H9 (cell line): Measurements from ENCODE around the gene KRTAP5-6. TPM values are rescaled to one million over a fixed set of nuclear protein-coding genes. Genes with fewer than 3 reads are reported as not detected.

Source experiments
- DNase-seq: peaks from one replicate; pipeline ENCODE4 v3.0.0-alpha.2; 2017
- H2AFZ ChIP-seq: one replicate; pipeline ENCODE4 v1.6.1; 2013; ENCODE audit warnings: mild to moderate bottlenecking, low read length, control low read depth, moderate library complexity
- H2AK5ac ChIP-seq: 2 replicates; pipeline ENCODE4 v1.6.1; 2013; ENCODE audit warnings: low read length, control low read depth, mixed read lengths; ENCODE audit not compliant: insufficient read length
- H2BK120ac ChIP-seq: one replicate; pipeline ENCODE4 v1.6.1; 2013; ENCODE audit warnings: low read depth, mild to moderate bottlenecking, low read length, control low read depth, inconsistent platforms; ENCODE audit not compliant: poor library complexity, severe bottlenecking
- H2BK12ac ChIP-seq: 2 replicates; pipeline ENCODE4 v1.6.1; 2013; ENCODE audit warnings: low read length, control low read depth, mixed read lengths, low read depth; ENCODE audit not compliant: insufficient read length
- H2BK15ac ChIP-seq: 2 replicates; pipeline ENCODE4 v1.6.1; 2013; ENCODE audit warnings: low read depth, low read length, control low read depth
- H2BK20ac ChIP-seq: one replicate; pipeline ENCODE4 v1.6.1; 2013; ENCODE audit warnings: low read depth, mild to moderate bottlenecking, low read length, control low read depth, inconsistent platforms; ENCODE audit not compliant: poor library complexity, severe bottlenecking
- H2BK5ac ChIP-seq: 2 replicates; pipeline ENCODE4 v1.6.1; 2013; ENCODE audit warnings: low read length, control low read depth, mixed read lengths; ENCODE audit not compliant: insufficient read length
- H3K14ac ChIP-seq: 2 replicates; pipeline ENCODE4 v1.6.1; 2013; ENCODE audit warnings: low read length, control low read depth; ENCODE audit not compliant: insufficient read depth
- H3K18ac ChIP-seq: 2 replicates; pipeline ENCODE4 v1.6.1; 2013; ENCODE audit warnings: low read depth, mild to moderate bottlenecking, mixed read lengths, low read length, control low read depth; ENCODE audit not compliant: insufficient read length
- H3K23ac ChIP-seq: 2 replicates; pipeline ENCODE4 v1.6.1; 2013; ENCODE audit warnings: low read length, control low read depth, mixed read lengths, low read depth; ENCODE audit not compliant: insufficient read length
- H3K23me2 ChIP-seq: 2 replicates; pipeline ENCODE4 v1.6.1; 2013; ENCODE audit warnings: low read depth, mild to moderate bottlenecking, mixed read lengths, low read length, control low read depth; ENCODE audit not compliant: insufficient read length, poor library complexity, severe bottlenecking
- H3K27ac ChIP-seq: 2 replicates; pipeline ENCODE4 v1.5.1; 2013; ENCODE audit warnings: low read length, control low read depth, mixed read lengths, low read depth; ENCODE audit not compliant: insufficient read length
- H3K27me3 ChIP-seq: 2 replicates; pipeline ENCODE4 v1.6.1; 2013; ENCODE audit warnings: low read length, control low read depth, inconsistent platforms; ENCODE audit not compliant: insufficient read depth
- H3K4ac ChIP-seq: 2 replicates; pipeline ENCODE4 v1.6.1; 2013; ENCODE audit warnings: low read depth, mild to moderate bottlenecking, control low read depth, inconsistent platforms, low read length, moderate library complexity
- H3K4me1 ChIP-seq: 2 replicates; pipeline ENCODE4 v1.6.1; 2013; ENCODE audit warnings: low read length, control low read depth, inconsistent platforms; ENCODE audit not compliant: insufficient read depth
- H3K4me2 ChIP-seq: 2 replicates; pipeline ENCODE4 v1.6.1; 2013; ENCODE audit warnings: low read length, control low read depth, mixed read lengths; ENCODE audit not compliant: insufficient read length, insufficient read depth
- H3K56ac ChIP-seq: 2 replicates; pipeline ENCODE4 v1.6.1; 2013; ENCODE audit warnings: low read depth, mild to moderate bottlenecking, mixed read lengths, low read length, control low read depth; ENCODE audit not compliant: insufficient read length
- H3K79me1 ChIP-seq: 2 replicates; pipeline ENCODE4 v1.6.1; 2013; ENCODE audit warnings: low read depth, mild to moderate bottlenecking, moderate library complexity, low read length, control low read depth, inconsistent platforms; ENCODE audit not compliant: insufficient read depth, poor library complexity, severe bottlenecking
- H3K79me2 ChIP-seq: 2 replicates; pipeline ENCODE4 v1.6.1; 2013; ENCODE audit warnings: low read length, control low read depth, inconsistent platforms; ENCODE audit not compliant: insufficient read depth
- H3K9ac ChIP-seq: 2 replicates; pipeline ENCODE4 v1.6.1; 2013; ENCODE audit warnings: low read length, control low read depth, mixed read lengths; ENCODE audit not compliant: insufficient read length; ENCODE audit errors: extremely low read depth
- H3K9me3 ChIP-seq: one replicate; pipeline ENCODE4 v1.6.1; 2013; ENCODE audit warnings: low read depth, low read length, inconsistent platforms; ENCODE audit not compliant: control insufficient read depth
- H3T11ph ChIP-seq: one replicate; pipeline ENCODE4 v1.6.1; 2013; ENCODE audit warnings: mild to moderate bottlenecking, low read length, control low read depth, inconsistent platforms
- H4K20me1 ChIP-seq: one replicate; pipeline ENCODE4 v1.6.1; 2013; ENCODE audit not compliant: control insufficient read depth, insufficient read length, insufficient read depth
- H4K5ac ChIP-seq: 2 replicates; pipeline ENCODE4 v1.6.1; 2013; ENCODE audit warnings: low read depth, mild to moderate bottlenecking, mixed read lengths, low read length, control low read depth; ENCODE audit not compliant: insufficient read length
- H4K8ac ChIP-seq: replicated peaks from 2 replicates; pipeline ENCODE4 v1.6.1; 2013; ENCODE audit warnings: low read length, control low read depth, mixed read lengths, low read depth; ENCODE audit not compliant: insufficient read length
- H4K91ac ChIP-seq: 2 replicates; pipeline ENCODE4 v1.6.1; 2013; ENCODE audit warnings: low read depth, mild to moderate bottlenecking, moderate library complexity, mixed read lengths, low read length, control low read depth; ENCODE audit not compliant: insufficient read length
- H3K27ac Mint-ChIP-seq, 3 experiments: 2 replicates in 2 of 3; 3 replicates in 1 of 3; pipeline ENCODE4 v1.8.0; 2020 to 2021; ENCODE audit warnings: mixed read lengths in 3 of 3, mild to moderate bottlenecking in 1 of 3, moderate library complexity in 1 of 3
- H3K27me3 Mint-ChIP-seq: 2 replicates; pipeline ENCODE4 v1.8.0; 2021; ENCODE audit warnings: low read depth, mild to moderate bottlenecking, moderate library complexity, mixed read lengths
- H3K36me3 Mint-ChIP-seq, 3 experiments: 2 replicates in 2 of 3; 3 replicates in 1 of 3; pipeline ENCODE4 v1.8.0; 2020 to 2021; ENCODE audit warnings: low read depth in 3 of 3, mixed read lengths in 3 of 3; ENCODE audit not compliant: insufficient read depth in 1 of 3
- H3K4me1 Mint-ChIP-seq, 2 experiments: 2 replicates each; pipeline ENCODE4 v1.8.0; 2020; ENCODE audit warnings: mixed read lengths in 2 of 2
- H3K4me3 Mint-ChIP-seq, 2 experiments: 2 replicates in 1 of 2; 3 replicates in 1 of 2; pipeline ENCODE4 v1.8.0; 2020 to 2021; ENCODE audit warnings: mild to moderate bottlenecking in 2 of 2, mixed read lengths in 2 of 2, moderate library complexity in 1 of 2
- H3K9me3 Mint-ChIP-seq, 2 experiments: 2 replicates in 1 of 2; 3 replicates in 1 of 2; pipeline ENCODE4 v1.8.0; 2020; ENCODE audit warnings: mild to moderate bottlenecking in 2 of 2, mixed read lengths in 2 of 2, moderate library complexity in 1 of 2
- WGBS: extraction: QIAGEN DNeasy Blood & Tissue Kit; methylation state at CpG from one replicate; pipeline ENCODE4 v1.1.7; 2013; ENCODE audit warnings: missing lambda C conversion rate, low lambda C conversion rate, mixed read lengths; ENCODE audit not compliant: insufficient read length; ENCODE audit errors: extremely low coverage; 5-methylcytosine and 5-hydroxymethylcytosine counted together
- total RNA-seq: library from RNA; stranded (reverse); gene quantifications from 2 replicates; pipeline ENCODE4 v1.2.1, GENCODE V29; 2021
- TF ChIP-seq, protein P1 (sequence below): fragments of 200-600 bp; sonication (generic); conservative IDR thresholded peaks from 3 replicates; pipeline ENCODE4 v1.8.0; 2021; ENCODE audit warnings: antibody characterized with exemption, mild to moderate bottlenecking

Gene KRTAP5-6
- total RNA-seq, 1 experiment from 2014 or later, result not detected

DNA sequence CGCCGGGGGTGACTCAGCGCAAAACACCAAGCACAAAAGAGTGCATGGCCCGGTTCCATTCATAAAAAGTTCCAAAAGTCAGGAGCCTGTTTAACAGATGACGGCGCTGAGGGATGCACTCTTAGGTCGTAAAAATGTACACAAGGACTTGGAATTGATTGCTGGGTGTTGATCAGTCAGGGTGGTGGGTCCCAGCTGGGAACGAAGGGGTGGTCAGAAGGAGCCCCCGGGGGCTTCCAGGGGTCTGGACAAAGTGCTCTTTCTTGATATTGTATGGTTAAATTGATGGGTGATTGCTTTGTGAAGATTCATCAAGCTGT is 32.7 kb downstream of the KRTAP5-6 start:
- Histone ChIP-seq H4K5ac (no peak overlapping the region), H3T11ph (no peak overlapping the region), H3K4me1 (no peaks in the 10 kb centered on the region), H3K79me1 (no peaks in the 10 kb centered on the region), H3K4me2 (no peak overlapping the region), H3K14ac (no peak overlapping the region), H2BK120ac (no peak overlapping the region), H3K23me2 (no peaks in the 10 kb centered on the region), H2AK5ac (no peak overlapping the region), H2BK12ac (no peak overlapping the region), H3K56ac (no peak overlapping the region), H4K91ac (no peak overlapping the region), H2AFZ (no peak overlapping the region), H2BK5ac (no peak overlapping the region), H3K4ac (no peak overlapping the region), H3K9me3 (no peaks in the 10 kb centered on the region), H4K20me1 (no peaks in the 10 kb centered on the region), H3K23ac (no peak overlapping the region), H3K79me2 (no peaks in the 10 kb centered on the region), H3K9ac (no peak overlapping the region), H3K27ac (no peak overlapping the region), H3K27me3 (no peaks in the 10 kb centered on the region; the same call in 1 of the 2 replicates), H2BK15ac (no peak overlapping the region), H2BK20ac (no peak overlapping the region), H3K18ac (no peak overlapping the region), H4K8ac (no peak overlapping the region)
- Mint-ChIP-seq H3K4me1 (peaks cover 2 to 3% of the 10 kb centered on the region in 2 experiments; a peak in 2 of 4 replicates), H3K27me3 (peaks cover 88% of the 10 kb centered on the region), H3K27ac (no peak overlapping the region), H3K9me3 (peaks cover 0 to 13% of the 10 kb centered on the region in 2 experiments; a peak in 3 of 5 replicates), H3K36me3 (no peaks in the 10 kb centered on the region), H3K4me3 (no peak overlapping the region)
- DNase-seq, result no peak
- no CpG with 5 or more reads among the region's 9 CpGs for WGBS
- TF ChIP-seq, protein P1, sequence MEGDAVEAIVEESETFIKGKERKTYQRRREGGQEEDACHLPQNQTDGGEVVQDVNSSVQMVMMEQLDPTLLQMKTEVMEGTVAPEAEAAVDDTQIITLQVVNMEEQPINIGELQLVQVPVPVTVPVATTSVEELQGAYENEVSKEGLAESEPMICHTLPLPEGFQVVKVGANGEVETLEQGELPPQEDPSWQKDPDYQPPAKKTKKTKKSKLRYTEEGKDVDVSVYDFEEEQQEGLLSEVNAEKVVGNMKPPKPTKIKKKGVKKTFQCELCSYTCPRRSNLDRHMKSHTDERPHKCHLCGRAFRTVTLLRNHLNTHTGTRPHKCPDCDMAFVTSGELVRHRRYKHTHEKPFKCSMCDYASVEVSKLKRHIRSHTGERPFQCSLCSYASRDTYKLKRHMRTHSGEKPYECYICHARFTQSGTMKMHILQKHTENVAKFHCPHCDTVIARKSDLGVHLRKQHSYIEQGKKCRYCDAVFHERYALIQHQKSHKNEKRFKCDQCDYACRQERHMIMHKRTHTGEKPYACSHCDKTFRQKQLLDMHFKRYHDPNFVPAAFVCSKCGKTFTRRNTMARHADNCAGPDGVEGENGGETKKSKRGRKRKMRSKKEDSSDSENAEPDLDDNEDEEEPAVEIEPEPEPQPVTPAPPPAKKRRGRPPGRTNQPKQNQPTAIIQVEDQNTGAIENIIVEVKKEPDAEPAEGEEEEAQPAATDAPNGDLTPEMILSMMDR, result no peak
